SU-DHL-6 (cell line): ENCODE measurements around the gene ZDHHC6.

Source experiments
- EZH2phosphoT487 ChIP-seq: fragments of 200-600 bp; sonication (generic), shearing (Covaris generic); conservative IDR thresholded peaks from 2 replicates; pipeline ENCODE4 v1.6.1; 2018; ENCODE audit warnings: mild to moderate bottlenecking, antibody characterized with exemption, low read length, moderate library complexity, mixed read lengths
- TF ChIP-seq, protein P1 (sequence below): fragments of 200-600 bp; sonication (generic); IDR thresholded peaks from one replicate; pipeline ENCODE4 v1.5.1; 2017; ENCODE audit warnings: antibody characterized with exemption, mild to moderate bottlenecking, low read length, moderate library complexity; ENCODE audit not compliant: insufficient read depth, poor library complexity, severe bottlenecking

DNA sequence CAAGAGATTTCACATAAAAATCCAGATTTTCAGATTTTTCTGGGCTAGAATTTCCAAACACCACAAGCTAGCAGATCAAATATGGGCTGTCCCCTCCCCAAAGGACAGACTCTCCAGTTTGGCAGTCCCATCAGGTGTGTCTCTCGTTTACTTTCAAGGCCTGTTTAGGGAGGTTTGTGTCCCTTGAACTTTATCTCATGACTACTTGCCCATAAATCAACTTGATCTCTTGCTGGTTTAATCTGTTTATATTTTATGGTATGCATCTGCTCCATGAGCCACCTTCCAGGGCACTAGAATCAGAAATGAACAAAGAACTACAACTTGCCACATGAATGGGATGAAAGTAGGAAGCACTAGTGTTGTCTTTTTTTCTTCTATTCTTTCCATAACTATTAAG, 5.2 kb downstream of the ZDHHC6 start:
- TF ChIP-seq, protein P1, sequence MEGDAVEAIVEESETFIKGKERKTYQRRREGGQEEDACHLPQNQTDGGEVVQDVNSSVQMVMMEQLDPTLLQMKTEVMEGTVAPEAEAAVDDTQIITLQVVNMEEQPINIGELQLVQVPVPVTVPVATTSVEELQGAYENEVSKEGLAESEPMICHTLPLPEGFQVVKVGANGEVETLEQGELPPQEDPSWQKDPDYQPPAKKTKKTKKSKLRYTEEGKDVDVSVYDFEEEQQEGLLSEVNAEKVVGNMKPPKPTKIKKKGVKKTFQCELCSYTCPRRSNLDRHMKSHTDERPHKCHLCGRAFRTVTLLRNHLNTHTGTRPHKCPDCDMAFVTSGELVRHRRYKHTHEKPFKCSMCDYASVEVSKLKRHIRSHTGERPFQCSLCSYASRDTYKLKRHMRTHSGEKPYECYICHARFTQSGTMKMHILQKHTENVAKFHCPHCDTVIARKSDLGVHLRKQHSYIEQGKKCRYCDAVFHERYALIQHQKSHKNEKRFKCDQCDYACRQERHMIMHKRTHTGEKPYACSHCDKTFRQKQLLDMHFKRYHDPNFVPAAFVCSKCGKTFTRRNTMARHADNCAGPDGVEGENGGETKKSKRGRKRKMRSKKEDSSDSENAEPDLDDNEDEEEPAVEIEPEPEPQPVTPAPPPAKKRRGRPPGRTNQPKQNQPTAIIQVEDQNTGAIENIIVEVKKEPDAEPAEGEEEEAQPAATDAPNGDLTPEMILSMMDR: no peak
- TF ChIP-seq EZH2phosphoT487: no peak
